Endothelial cell of hepatic sinusoid (primary cell): ENCODE data around the gene TC2N.
"Not testable (repeated sequence)": the region's sequence is repeated elsewhere in the genome, so short reads cannot be mapped to it uniquely, and the experiment has no call there.

Experiments
- in situ Hi-C: cut with HindIII; loops from 2 replicates; pipeline ENCODE4 v1.10.0; 2017; ENCODE audit warnings: low sequenced_read_pairs

TC2N gene

DNA sequence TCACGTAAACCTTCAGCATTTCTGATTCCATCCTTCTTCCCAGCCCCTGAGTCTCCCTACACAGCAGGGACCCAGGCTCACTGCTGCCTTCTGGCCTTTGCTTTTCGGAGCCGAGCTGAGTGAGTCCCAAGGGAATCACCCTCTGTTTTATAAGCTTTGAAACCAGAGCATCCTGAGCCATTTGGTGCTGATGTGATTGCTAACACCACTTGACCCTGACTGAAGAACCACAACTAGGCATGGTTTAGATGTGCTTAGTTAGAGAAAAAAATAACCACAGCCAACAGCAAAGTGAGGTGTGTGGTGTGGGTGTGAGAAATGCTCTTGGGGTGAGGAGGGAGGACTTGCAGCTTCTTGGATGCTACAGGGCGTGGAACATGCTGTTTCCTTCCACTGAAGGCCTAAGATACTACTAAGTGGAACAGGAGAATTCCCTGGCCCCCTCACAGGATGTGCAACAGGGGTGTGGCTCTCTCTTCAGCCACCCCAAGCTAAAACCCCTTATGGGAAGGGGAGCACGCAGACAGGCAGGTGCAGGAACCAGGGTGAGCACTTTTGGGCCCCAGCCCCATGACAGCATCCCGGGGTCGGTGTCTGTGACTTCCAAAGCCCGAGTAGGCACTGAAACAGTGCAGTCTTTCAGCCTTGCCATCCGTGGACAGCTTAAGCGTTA is at the start of gene TC2N:
TSS of gene TC2N (minus strand) at position 221 of the 673 bp plus-strand sequence. CDS start 53,767 bp downstream, outside the sequence.
- in situ Hi-C loops = no loop called here

DNA sequence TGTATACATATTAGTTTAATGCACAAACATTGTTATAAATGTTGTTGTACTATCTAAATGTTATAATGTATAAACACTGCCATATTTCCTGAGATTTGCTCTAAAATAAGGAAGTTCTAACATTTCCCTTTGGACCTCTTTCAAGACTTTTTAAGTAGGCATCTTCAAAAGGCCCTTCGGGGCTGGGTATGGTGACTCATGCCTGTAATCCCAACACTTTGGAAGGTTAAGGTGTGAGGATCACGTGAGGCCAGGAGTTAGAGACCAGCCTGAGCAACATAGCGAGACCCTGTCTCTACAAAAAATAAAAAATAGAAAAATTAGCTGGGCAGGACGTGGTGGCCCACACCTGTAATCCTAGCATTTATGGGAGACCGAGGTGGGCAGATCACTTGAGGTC is 44.7 kb upstream of the TC2N start:
- in situ Hi-C loops = no loop called here

DNA sequence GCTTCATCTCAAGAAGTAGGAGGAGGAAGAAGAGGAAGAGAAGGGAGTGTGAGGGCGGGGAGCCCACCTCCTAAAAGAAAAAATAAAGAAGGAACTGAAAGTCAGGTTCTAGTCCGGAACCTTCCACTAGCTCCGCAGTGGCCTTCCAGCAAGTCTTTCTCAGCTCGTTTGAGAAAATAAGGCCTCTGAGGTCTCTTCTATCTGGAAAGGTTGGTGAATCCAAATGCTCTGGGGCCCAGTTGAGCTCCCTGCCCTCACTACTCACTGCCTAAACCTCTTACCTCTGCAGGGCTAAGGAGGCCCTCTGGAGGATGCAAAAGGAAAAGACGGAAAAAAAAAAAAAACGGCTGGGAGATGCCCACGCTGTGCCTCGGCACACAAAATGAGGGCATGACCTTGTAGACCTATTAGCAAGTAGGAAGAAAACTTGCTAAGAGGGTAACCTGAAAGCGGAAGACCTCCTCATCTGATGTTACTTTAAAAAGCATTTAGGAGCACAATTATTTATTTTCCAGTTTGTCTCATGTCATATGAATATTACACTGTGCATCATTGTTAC is 44.2 kb upstream of the TC2N start:
- in situ Hi-C loops = no loop called here

DNA sequence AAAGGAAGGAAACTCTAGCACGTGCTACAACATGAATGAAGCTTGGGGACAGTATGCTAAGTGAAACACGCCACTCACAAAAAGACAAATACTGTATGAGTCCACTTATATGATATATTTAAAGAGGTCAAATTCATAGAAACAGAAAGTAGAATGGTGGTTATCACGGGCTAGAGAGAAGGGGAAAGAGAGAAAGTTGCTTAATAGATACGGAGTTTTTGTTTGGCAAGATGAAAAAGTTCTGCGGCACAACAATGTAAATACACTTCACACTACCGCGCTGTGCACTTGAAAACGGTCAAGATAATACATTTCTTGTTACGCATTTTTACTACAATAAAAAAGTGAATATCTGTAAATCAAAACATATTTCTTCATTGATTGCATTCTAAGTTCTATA is 42.9 kb upstream of the TC2N start:
- in situ Hi-C loops = no loop called here

DNA sequence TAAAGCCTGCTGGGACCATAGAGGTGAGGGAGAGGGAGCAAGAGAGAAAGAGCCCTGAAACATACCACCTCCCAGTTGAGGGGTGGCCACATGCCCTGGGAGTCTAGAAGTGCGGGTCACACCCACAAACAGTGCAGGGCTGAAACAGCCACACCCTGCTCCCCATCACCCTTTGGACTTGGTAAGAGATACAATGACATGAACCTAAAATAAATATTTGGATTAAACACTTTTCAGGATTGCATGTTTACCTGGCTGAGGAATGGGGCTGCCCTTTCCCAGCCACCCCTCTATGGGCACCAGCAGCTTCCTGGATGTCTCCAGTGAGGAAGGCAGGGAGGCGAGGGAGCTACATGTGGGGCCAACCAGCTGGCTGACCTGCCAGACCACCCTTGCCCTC is 39.0 kb upstream of the TC2N start:
- in situ Hi-C loops = no loop called here

DNA sequence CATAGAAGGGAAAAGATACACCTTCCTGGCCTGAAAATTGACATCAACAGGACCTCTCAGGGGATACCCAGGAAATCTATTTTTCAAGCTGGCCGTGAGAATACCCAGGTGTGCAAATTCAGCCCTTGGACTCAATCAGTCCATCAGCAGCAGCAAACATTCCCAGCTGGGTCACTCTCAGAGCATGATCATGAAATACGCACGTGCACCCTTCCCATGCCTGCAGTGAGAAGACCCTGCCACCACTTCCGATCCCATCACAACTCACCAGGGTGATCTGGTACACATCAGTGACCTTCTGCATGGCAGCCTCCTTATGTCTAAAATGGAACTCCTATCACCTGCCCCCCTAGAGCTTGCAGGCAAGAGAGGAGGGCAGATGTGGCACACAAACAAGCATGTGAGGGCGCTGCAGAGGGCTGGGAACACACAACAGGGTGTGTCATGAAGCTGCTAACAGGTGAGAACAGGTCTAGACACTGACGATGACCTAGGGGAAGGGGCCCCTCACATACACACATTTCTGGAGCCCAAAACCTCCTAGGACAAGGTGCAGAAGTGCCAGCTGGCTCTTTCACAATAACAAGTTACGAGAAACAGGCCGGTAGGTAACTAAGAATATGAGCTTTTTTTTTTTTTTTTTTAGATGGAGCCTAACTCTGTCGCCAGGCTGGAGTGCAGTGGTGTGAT is 37.8 kb upstream of the TC2N start:
- in situ Hi-C loops = no loop called here

DNA sequence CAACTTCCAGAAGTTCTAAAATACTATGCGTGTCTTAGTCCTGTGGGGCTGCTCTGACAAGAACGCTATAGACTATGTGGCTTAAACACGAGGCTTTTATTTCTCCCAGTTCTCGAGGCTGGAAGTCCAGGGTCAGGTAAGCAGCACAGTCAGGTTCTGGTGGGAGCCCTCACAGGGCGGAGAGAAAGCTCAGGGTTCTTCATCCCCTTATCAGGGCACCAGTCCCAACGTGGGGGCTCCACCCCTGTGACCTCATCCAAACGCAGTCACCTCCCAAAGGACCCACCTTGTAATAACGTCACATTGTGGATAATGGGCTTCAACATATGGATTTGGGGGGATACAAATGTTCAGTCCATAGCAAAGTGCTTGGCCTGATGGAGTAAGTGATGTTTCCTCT is 37.1 kb upstream of the TC2N start:
- in situ Hi-C loops = no loop called here

DNA sequence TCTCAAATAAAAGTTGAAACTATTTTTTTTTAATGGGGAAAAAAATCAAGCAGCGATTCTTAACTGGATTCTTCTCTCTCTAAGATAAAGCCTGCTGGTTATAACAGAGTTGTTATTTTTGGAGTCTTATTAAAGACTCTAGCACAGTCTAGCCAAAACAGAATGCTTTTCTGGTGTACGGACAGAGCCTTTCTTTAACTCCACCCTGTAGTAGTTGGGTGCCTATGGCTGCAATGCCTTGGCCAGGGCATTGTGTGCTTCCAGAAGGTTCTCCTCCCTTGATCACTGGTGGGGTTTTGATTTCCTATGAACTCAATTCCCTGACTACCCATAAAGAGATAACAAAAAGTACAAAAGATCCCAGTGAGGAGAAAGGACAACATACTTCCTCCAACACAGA is 35.7 kb upstream of the TC2N start:
- in situ Hi-C loops = no loop called here

DNA sequence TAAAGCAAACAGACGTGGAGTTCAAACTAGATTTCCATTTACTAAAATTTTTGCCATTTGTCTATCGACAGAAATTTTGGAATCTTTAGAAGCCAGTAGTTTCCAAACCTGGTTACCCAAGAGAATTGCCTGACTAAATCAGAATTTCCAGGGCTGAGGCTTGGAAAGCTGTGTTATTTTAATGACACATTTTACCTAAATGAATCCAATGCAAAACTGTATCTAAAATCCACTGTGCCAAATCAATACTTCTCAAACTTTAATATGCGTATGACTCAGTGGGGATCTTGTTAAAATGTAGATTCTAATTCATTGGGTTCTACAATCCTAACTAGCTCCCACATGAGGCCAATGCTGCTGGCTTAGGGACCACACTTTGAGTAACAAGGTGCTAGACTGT is 35.0 kb upstream of the TC2N start:
- in situ Hi-C loops = no loop called here

DNA sequence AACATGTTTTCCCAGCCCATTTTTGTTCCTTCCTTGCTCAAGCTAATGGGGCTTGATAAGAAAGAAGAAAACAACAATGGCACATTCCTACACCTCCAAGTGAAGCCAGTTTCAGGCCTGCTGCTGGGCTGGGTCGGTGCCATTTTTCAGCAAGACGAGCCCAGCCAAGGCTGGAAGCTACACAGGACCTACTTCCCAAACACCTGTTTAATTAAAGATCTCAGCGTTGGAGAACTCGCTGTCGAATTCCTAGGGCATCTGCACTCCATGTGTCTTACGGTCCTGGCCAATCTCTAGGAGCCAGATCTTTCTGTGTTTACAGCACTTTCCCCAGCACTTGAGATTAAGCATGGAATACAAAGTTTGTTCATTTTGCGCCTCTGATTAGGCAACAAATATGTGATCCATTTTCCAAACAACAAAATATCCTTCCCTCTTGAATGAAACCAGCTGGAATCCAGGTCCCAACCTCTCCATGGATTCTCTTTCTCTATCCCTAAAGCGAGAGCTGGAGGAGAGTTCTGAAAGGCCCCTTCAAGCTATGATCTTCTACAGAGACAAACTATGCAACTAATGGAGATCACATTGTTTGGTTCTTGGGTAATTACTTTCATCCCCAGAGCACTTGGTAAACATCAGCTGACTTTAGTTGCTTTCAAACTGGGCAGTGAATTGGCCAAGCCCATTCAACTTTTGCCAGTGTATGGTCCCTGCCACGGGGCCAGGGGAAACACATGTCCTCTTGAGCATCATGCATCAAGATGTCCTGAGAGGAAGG is 34.3 kb upstream of the TC2N start:
- in situ Hi-C loops = no loop called here

DNA sequence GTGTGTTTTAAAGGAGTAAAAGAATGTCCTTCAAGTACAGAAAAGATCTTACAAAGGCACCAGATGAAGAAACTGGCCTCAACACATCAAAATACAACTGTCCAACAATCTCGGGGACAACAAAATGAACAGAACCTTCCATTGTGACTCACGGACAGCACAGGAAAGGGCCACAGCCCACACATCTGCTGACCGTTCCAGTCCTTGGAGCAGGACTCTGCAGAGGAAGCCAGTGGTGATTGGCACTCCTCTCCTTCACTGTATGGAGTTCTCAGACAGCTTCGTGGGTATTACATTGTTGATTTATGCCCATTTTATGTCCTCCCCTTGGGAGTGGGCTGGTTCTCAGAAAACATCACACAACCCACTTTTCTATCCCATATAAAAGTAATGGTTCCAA is 32.5 kb upstream of the TC2N start:
- in situ Hi-C loops = no loop called here

DNA sequence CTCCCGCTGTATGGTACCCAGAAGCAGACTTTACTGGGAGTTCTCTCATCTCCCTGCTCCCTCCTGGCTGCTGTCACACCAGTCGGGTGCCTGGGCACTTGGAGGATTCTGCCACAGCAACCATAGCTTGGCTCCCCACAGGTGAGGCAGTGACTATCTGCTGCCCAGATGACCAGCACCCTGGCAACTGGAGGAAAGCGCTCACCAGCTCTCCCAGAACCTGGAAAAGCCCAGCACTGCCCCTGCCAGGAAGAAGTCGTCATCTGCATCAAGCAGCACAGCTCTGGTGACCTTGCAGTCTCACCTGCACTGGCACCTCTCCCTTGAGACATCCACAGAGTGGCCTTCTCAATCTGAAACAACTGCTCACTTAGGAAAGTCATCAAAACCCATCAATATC is 31.9 kb upstream of the TC2N start:
- in situ Hi-C loops = no loop called here

DNA sequence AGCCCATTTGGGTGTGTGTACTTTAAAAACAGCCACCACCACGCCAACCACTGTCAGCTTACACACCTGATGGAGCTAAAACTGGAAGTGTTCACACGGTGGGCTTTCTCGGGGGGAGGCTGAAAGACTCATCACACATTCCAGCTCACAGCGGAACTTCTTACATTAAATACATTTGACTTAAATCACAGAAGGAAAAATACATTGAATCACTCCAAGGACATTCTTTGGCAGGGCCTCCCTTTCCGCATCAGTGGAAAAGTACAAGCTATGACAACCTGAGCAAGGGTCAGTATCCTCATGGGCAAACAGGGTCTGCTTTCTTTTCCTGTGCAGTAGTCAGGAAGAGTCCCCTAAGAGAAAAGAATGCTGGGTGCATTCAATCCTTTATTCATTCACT is 31.0 kb upstream of the TC2N start:
- in situ Hi-C loops = no loop called here

DNA sequence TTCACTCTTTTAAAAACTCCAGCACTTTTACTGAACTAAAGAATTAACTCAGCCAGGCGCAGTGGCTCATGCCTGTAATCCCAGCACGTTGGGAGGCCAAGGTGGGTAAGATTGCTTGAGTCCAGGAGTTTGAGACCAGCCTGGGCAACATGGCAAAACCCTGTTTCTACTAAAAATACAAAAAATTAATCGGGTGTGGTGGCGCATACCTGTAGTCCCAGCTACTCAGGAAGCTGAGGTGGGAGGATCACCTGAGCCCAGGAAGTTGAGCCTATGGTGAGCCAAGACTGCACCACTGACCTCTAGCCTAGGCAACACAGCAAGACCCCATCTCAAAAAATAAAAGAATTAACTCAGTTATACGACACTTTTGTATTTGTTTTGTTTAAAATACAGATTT is 30.4 kb upstream of the TC2N start:
- in situ Hi-C loops = not testable (repeated sequence)

DNA sequence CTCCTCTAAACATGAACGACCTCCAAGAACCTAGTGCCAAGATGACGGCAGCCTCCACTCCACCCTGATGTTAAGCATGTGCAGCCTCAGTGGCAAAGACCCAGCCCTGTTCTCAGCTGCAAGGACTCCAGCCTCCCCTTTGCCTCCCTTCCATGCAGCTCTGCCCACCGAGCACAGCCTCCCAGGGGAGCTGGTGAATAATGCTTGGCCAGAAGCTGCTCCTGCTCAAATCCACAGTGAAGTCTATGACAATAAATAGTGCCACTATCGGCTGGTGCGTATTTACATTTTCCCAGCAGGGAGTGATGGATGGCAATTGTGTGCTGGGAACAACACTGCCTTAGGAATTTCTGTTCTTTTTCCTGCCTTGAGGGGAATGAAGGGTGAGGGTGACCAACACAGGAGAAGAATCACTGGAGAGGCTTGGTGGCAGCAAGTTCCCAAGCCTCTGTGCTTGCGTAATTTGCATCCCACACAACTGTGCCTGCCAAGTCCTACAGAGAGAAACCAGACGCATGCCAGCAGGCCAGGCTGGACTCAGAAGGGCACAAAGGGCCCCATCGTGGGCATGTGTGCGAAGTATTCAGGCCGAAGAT is 29.9 kb upstream of the TC2N start:
- in situ Hi-C loops = no loop called here

DNA sequence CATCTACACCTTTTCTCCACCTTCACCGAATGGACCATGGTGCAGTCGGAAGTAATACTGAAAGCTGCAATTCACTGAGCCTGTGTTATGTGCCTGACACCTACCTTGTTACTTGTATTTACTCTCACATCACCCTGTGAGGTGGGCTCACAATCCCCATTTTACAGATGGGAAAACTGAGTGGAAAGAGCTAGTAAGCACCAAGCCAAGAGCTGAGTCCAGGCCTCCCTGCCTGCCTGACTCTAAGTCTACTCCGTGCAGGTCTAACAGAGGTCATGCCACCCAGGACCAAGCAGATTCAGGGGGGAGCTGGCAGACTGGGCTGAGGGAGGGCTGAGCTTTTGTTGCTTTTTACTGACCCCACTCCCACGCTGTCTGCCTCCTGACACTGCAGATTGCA is 29.1 kb upstream of the TC2N start:
- in situ Hi-C loops = no loop called here

DNA sequence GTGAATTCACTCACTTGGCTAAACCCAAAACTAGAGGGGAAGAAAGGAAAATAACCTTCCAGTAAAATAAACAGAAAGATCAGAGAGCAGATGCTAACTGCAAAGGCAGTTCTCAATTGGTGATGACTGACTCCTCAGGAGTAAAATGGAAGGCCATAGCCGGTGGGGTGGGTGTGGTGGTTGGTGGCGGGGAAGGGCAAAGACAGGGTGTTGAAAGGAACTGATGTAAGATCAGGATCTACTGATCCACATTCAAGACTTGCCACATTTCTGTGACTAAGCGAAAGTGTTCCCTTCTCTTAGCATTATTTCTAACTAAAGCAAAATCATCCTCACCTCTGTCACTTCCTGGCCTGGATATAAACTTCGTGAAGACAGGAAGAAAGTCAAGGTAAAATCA is 26.3 kb upstream of the TC2N start:
- in situ Hi-C loops = no loop called here

DNA sequence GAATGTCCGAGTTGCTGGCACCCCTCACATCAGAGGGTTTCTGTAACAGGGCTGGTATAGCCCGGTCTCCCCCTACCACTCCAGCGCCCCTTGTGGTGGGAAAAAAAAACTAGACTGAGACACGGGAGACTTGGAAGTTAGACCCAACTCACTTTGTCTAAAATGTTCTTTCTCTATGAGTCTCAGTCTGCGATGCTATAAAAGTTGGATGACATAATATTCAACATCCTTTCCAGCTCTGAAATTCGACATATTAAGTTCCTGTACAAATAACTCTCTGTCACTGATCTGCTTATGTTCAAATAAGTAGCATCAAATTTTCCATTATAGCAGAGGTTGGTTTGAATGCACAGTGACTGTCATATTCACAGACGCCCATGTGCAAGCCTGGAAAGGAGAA is 25.7 kb upstream of the TC2N start:
- in situ Hi-C loops = no loop called here

DNA sequence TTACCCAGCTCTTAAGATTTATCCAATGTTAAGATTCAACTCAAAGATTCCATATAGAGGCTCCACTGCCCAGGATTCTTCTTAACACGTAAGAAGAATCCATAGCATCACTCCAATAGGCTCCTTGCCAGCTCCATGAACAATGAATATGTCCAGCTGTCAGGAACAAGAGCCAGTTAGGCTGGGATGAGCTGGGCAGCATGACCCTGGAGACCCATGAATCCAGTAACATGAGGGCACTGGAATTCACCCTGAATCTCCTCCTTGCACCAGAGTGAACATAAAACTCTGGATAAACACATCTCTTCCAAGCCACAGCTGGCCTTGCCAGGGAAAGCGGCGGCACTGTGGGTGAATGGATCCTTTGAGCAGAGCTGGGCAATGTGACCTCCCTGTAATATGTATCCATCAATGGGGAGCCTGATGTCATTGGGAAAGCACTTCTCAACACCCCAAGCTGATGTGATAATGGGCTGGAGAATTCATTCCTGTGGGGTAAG is 24.4 kb upstream of the TC2N start:
- in situ Hi-C loops = no loop called here

DNA sequence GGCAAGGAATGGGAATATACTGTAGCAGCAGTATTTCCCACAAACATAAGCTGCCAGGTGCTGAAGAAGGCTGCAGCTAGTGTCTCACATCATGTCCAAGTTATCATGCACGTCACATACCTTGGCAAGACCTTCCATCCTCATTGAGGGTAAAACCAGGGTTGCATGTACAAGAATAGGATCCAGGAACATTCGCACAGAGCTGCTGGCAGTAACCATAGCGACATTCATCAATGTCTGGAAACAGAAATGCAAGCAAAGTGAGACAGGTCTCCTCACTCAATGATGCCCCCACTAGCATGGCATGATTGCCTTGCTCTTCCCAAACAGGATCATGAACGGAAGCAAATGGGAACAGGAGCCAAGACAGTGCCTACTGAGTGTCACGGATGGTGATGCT is 23.8 kb upstream of the TC2N start:
- in situ Hi-C loops = no loop called here

DNA sequence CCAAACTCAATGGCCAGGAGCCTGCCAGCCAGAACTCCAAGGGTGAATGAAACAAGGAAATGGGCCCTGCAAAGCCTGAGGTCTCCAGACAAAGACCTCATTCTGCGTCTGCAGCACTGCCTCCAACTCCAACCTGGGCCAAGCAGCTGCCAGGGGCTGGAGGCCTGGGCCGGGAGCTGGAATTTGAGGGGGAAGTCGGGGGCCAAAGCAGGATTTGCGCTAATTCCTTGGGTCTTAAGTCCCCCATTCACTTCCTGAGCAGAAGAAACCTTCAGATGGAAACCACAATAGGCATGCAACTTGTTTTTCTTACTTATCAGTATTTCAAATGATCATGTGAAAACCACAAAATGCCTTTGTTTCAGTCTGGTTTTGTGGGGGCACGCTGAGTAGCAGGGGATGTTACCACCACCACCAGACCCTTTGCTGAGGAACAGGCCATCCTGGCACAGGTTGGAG is 23.0 kb upstream of the TC2N start:
- in situ Hi-C loops = no loop called here
